GM23338 (cell line): ENCODE measurements around the gene DNAJC1. TPM values are rescaled to one million over a fixed set of nuclear protein-coding genes. Genes with fewer than 3 reads are reported as not detected.
A peak's percentile ranks its signal among the peaks of the same experiment; 100 is the strongest.
"Not testable (repeated sequence)": the region's sequence is repeated elsewhere in the genome, so short reads cannot be mapped to it uniquely, and the experiment has no call there.

ENCODE experiments used
- ATAC-seq: fragments of 200-7000 bp; cut with Tn5 transposase; 3 replicates; pipeline ENCODE4 v1.9.1; 2020
- DNase-seq: peaks from one replicate; pipeline ENCODE4 v3.0.0-alpha.2; 2015; ENCODE audit warnings: low spot score
- H2AFZ ChIP-seq: fragments of 200-600 bp; sonication (generic); 2 replicates; pipeline ENCODE4 v1.8.0; 2016; ENCODE audit warnings: antibody characterized with exemption, mild to moderate bottlenecking, moderate library complexity
- H3F3A ChIP-seq: fragments of 200-600 bp; sonication (generic); replicated peaks from 2 replicates; pipeline ENCODE4 v1.8.0; 2017; ENCODE audit warnings: antibody characterized with exemption, mixed run types, low read depth
- H3K27ac ChIP-seq: fragments of 200-600 bp; sonication (generic); 2 replicates; pipeline ENCODE4 v1.6.1; 2016; ENCODE audit warnings: low read depth
- H3K27me3 ChIP-seq: fragments of 200-600 bp; sonication (generic); 2 replicates; pipeline ENCODE4 v1.8.0; 2016; ENCODE audit warnings: mild to moderate bottlenecking, mixed run types, moderate library complexity; ENCODE audit not compliant: insufficient read depth
- H3K36me3 ChIP-seq: fragments of 200-600 bp; sonication (generic); 2 replicates; pipeline ENCODE4 v1.8.0; 2016; ENCODE audit warnings: mild to moderate bottlenecking; ENCODE audit not compliant: insufficient read depth
- H3K4me1 ChIP-seq: fragments of 200-600 bp; sonication (generic); 2 replicates; pipeline ENCODE4 v1.8.0; 2016; ENCODE audit warnings: mild to moderate bottlenecking, moderate library complexity; ENCODE audit not compliant: insufficient read depth
- H3K4me2 ChIP-seq: fragments of 200-600 bp; sonication (generic); 2 replicates; pipeline ENCODE4 v1.7.1; 2017; ENCODE audit warnings: mixed run types
- H3K4me3 ChIP-seq: fragments of 200-600 bp; sonication (generic); 2 replicates; pipeline ENCODE4 v1.6.1; 2016; ENCODE audit warnings: mixed run types
- H3K79me2 ChIP-seq: fragments of 200-600 bp; sonication (generic); replicated peaks from 2 replicates; pipeline ENCODE4 v1.8.0; 2017; ENCODE audit warnings: mild to moderate bottlenecking; ENCODE audit not compliant: insufficient read depth
- H3K9me2 ChIP-seq: fragments of 200-600 bp; sonication (generic); 2 replicates; pipeline ENCODE4 v1.8.0; 2017; ENCODE audit not compliant: insufficient read depth
- H4K20me1 ChIP-seq: fragments of 200-600 bp; sonication (generic); replicated peaks from 2 replicates; pipeline ENCODE4 v1.8.0; 2017; ENCODE audit warnings: mild to moderate bottlenecking; ENCODE audit not compliant: insufficient read depth
- H3K27ac Mint-ChIP-seq: 2 replicates; pipeline ENCODE4 v1.8.0; 2020; ENCODE audit warnings: inconsistent platforms, mild to moderate bottlenecking, moderate library complexity, mixed read lengths
- H3K27me3 Mint-ChIP-seq: 3 replicates; pipeline ENCODE4 v1.8.0; 2022; ENCODE audit warnings: low read depth, mild to moderate bottlenecking, moderate library complexity, mixed read lengths, inconsistent platforms; ENCODE audit not compliant: insufficient read depth, poor library complexity
- H3K36me3 Mint-ChIP-seq: 3 replicates; pipeline ENCODE4 v1.8.0; 2021; ENCODE audit warnings: low read depth, mild to moderate bottlenecking, inconsistent platforms, moderate library complexity, mixed read lengths
- H3K4me1 Mint-ChIP-seq: 3 replicates; pipeline ENCODE4 v1.8.0; 2020; ENCODE audit warnings: mild to moderate bottlenecking, inconsistent platforms, mixed read lengths
- H3K4me3 Mint-ChIP-seq: 3 replicates; pipeline ENCODE4 v1.8.0; 2021; ENCODE audit warnings: moderate library complexity, mild to moderate bottlenecking, inconsistent platforms, mixed read lengths
- H3K9me3 Mint-ChIP-seq: 3 replicates; pipeline ENCODE4 v1.8.0; 2020; ENCODE audit warnings: moderate library complexity, mild to moderate bottlenecking, inconsistent platforms, mixed read lengths
- EZH2 ChIP-seq: fragments of 200-600 bp; sonication (generic); IDR thresholded peaks from one replicate; pipeline ENCODE4 v1.8.0; 2017; ENCODE audit warnings: antibody characterized with exemption, mild to moderate bottlenecking, low read depth; ENCODE audit not compliant: unreplicated experiment
- EZH2phosphoT487 ChIP-seq: fragments of 200-600 bp; sonication (generic); IDR thresholded peaks from one replicate; pipeline ENCODE4 v1.8.1; 2018; ENCODE audit warnings: antibody characterized with exemption; ENCODE audit not compliant: unreplicated experiment
- JUNB ChIP-seq: IDR thresholded peaks from one replicate; pipeline ENCODE4 v1.6.1; 2016; ENCODE audit warnings: antibody characterized with exemption; ENCODE audit not compliant: unreplicated experiment
- NANOG ChIP-seq: IDR thresholded peaks from 2 replicates; pipeline ENCODE4 v1.6.1; 2016; ENCODE audit warnings: antibody characterized with exemption, borderline replicate concordance
- POLR2AphosphoS5 ChIP-seq: IDR thresholded peaks from 2 replicates; pipeline ENCODE4 v1.6.1; 2016; ENCODE audit warnings: antibody characterized with exemption, low read depth
- ZNF114 ChIP-seq: fragments of 250-450 bp; sonication (Bioruptor Pico); IDR thresholded peaks from 2 replicates; pipeline ENCODE4 v1.5.0; 2020; ENCODE audit warnings: mild to moderate bottlenecking, moderate library complexity
- polyA plus RNA-seq: library from polyadenylated mRNA; unstranded; fragments of >200 nt; fragmentation: Nextera tagmentation; extraction: Ambion mirVana; gene quantifications from 2 replicates; pipeline ENCODE4 v1.2.1, GENCODE V29; 2016
- total RNA-seq: library from RNA; depleted of rRNA; stranded (reverse); fragments of >200 nt; shearing (Covaris generic); gene quantifications from 2 replicates; pipeline ENCODE4 v1.2.3, GENCODE V29; 2014
- TF ChIP-seq, protein P1 (sequence below): IDR thresholded peaks from one replicate; pipeline ENCODE4 v1.6.1; 2018; ENCODE audit warnings: antibody characterized with exemption; ENCODE audit not compliant: unreplicated experiment

DNAJC1 gene
- total and polyA plus RNA-seq, 2 experiments from 2014 or later: 38.6 to 45.3 TPM

DNA sequence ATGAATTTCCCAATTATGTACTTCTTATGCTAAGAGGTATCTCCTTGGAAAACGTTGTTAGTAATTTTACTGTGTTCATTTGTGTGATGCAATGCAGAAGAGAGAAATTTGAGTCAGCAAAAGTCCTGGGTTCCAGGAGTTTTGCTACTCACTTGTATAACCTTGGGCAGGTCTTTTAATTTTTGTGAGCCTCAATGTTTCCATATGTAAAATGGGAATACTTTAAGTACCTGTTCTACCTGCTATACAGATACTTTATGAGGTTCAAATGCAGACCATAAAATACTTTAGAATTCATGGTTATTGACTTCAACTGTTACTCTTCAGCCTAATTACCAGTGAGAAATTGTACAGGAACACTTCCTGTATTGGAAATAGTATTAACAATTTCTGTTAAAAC is 284.0 kb downstream of the DNAJC1 start:
- no peaks in the 10 kb centered on the region for H4K20me1 ChIP-seq

DNA sequence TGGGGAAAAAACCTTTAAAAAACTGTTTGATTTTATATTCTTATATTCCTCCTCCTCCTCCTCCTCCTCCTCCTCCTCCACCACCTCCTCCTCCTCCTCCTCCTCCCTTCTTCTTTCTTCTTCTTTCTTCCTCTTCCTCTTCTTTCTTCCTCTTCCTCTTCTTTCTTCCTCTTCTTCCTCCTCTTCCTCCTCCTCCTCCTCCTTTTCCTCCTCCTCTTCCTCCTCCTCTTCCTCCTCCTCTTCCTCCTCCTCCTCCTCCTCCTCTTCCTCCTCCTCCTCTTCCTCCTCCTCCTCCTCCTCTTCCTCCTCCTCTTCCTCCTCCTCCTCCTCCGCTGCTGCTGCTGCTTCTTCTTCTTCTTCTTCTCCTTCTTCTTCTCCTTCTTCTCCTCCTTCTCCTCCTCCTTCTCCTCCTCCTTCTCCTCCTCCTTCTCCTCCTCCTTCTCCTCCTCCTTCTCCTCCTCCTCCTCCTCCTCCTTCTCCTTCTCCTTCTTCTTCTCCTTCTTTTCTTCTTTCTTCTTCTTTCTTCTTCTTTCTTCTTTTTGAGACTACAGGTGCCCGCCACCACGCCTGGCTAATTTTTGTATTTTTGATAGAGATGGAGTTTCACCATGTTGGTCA is 286.0 kb downstream of the DNAJC1 start:
- H3K9me2 ChIP-seq, H3K27ac ChIP-seq, H3K27ac Mint-ChIP-seq, H3K9me3 Mint-ChIP-seq, H3K27me3 ChIP-seq, H3K4me3 ChIP-seq, DNase-seq, H3K4me2 ChIP-seq, H3K36me3 ChIP-seq, H3F3A ChIP-seq, ATAC-seq, H2AFZ ChIP-seq, H3K27me3 Mint-ChIP-seq, H4K20me1 ChIP-seq, H3K79me2 ChIP-seq, H3K4me3 Mint-ChIP-seq: not testable (repeated sequence)
- H3K4me1 ChIP-seq: peaks cover 18% of the 10 kb centered on the region; the same call in 1 of the 2 replicates
- peaks cover 20% of the 10 kb centered on the region for H3K4me1 Mint-ChIP-seq
- peaks cover 24% of the 10 kb centered on the region for H3K36me3 Mint-ChIP-seq

More for the DNA sequence above, 284.0 kb downstream of the DNAJC1 start:
- no peaks in the 10 kb centered on the region for H3K27me3 ChIP-seq
- no peak overlapping the region for H3K4me2 ChIP-seq
- H3K27ac Mint-ChIP-seq: peak overlapping the region; percentile 89
- no peak for TF ChIP-seq EZH2phosphoT487
- no peak for TF ChIP-seq NANOG
- TF ChIP-seq EZH2: no peak
- TF ChIP-seq POLR2AphosphoS5: no peak
- TF ChIP-seq JUNB: no peak
- no peak for TF ChIP-seq ZNF114
- H3K27ac ChIP-seq: peak overlapping the region; percentile 1; the same call in 1 of the 2 replicates
- DNase-seq (no peak), ATAC-seq (no peak)
- no peak overlapping the region for H3K4me3 ChIP-seq
- H3K9me3 Mint-ChIP-seq: no peaks in the 10 kb centered on the region
- H3K4me1 Mint-ChIP-seq: peaks cover 21% of the 10 kb centered on the region
- H3K4me3 Mint-ChIP-seq: no peak overlapping the region
- H3K27me3 Mint-ChIP-seq: peaks cover 9% of the 10 kb centered on the region
- no peaks in the 10 kb centered on the region for H3F3A ChIP-seq
- peaks cover 20% of the 10 kb centered on the region for H3K4me1 ChIP-seq
- no peaks in the 10 kb centered on the region for H3K79me2 ChIP-seq
- H3K9me2 ChIP-seq: no peaks in the 10 kb centered on the region
- no peaks in the 10 kb centered on the region; the same call in 1 of the 2 replicates for H3K36me3 ChIP-seq
- no peak overlapping the region for H2AFZ ChIP-seq
- peaks cover 17% of the 10 kb centered on the region for H3K36me3 Mint-ChIP-seq

DNA sequence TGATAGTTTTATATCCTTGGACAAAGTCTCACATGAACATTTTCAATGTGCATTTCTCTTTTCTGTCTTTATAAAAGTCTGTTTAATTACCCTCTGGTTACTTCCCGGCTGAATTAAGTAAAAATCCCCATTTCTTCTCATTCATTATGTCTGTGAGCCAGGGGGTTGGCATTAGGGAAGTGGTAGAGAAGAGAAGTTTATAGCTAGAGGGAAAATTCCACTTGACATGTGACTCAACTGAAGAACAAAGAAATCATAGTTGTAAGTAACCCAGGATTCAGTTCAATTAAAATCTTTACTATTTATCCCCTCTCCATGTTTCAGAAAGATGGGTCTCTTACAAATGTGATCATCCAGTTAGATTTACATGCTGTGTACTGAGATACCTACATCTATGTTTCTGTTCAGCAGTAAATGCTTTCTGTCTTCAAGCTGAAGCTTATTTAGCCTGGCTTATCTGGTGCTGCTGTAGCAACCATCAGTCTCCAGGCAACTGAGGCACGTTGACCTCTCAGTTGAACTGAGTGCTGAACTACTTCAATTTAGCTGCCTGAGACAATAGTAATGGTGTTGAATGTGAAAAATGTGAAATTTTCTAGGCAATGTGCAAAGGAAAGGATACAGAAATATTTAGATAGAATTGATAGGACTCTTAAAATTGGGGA is 287.9 kb downstream of the DNAJC1 start:
- DNase-seq: no peak
- Histone ChIP-seq H3K36me3 (no peaks in the 10 kb centered on the region; the same call in none of the 2 replicates), H3K4me2 (no peak overlapping the region), H2AFZ (no peak overlapping the region), H3K9me2 (no peaks in the 10 kb centered on the region), H3K79me2 (peaks cover 8% of the 10 kb centered on the region; the same call in 1 of the 2 replicates), H3F3A (no peaks in the 10 kb centered on the region), H4K20me1 (no peaks in the 10 kb centered on the region; the same call in 1 of the 2 replicates), H3K4me3 (no peak overlapping the region), H3K27me3 (no peaks in the 10 kb centered on the region), H3K27ac (no peak overlapping the region), H3K4me1 (peaks cover 14% of the 10 kb centered on the region; the same call in 1 of the 2 replicates)
- Mint-ChIP-seq H3K27me3 (peaks cover 11% of the 10 kb centered on the region), H3K27ac (no peak overlapping the region), H3K4me1 (peaks cover 16% of the 10 kb centered on the region), H3K9me3 (no peaks in the 10 kb centered on the region), H3K4me3 (no peak overlapping the region), H3K36me3 (peaks cover 27% of the 10 kb centered on the region)
- no peak for ATAC-seq
- TF ChIP-seq, protein P1, sequence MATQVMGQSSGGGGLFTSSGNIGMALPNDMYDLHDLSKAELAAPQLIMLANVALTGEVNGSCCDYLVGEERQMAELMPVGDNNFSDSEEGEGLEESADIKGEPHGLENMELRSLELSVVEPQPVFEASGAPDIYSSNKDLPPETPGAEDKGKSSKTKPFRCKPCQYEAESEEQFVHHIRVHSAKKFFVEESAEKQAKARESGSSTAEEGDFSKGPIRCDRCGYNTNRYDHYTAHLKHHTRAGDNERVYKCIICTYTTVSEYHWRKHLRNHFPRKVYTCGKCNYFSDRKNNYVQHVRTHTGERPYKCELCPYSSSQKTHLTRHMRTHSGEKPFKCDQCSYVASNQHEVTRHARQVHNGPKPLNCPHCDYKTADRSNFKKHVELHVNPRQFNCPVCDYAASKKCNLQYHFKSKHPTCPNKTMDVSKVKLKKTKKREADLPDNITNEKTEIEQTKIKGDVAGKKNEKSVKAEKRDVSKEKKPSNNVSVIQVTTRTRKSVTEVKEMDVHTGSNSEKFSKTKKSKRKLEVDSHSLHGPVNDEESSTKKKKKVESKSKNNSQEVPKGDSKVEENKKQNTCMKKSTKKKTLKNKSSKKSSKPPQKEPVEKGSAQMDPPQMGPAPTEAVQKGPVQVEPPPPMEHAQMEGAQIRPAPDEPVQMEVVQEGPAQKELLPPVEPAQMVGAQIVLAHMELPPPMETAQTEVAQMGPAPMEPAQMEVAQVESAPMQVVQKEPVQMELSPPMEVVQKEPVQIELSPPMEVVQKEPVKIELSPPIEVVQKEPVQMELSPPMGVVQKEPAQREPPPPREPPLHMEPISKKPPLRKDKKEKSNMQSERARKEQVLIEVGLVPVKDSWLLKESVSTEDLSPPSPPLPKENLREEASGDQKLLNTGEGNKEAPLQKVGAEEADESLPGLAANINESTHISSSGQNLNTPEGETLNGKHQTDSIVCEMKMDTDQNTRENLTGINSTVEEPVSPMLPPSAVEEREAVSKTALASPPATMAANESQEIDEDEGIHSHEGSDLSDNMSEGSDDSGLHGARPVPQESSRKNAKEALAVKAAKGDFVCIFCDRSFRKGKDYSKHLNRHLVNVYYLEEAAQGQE: no peak
- TF ChIP-seq POLR2AphosphoS5: no peak
